Measurements from ENCODE around the gene ZNF214.
"Not testable (repeated sequence)": the region's sequence is repeated elsewhere in the genome, so short reads cannot be mapped to it uniquely, and the experiment has no call there.

The ZNF214 gene

GRCh38 chr11:7016011-7016410 lies 4.1 kb downstream of the ZNF214 start:
- H3K4me1 ChIP-seq (ENCODE audit: insufficient read depth, low read length): no peaks in the 10 kb centered on the region
- no peaks in the 10 kb centered on the region for H3K9me3 ChIP-seq (ENCODE audit: control insufficient read depth, insufficient read depth, low read length)
- H3K36me3 ChIP-seq (ENCODE audit: insufficient read depth, low read length): no peaks in the 10 kb centered on the region
- H3K9ac ChIP-seq (ENCODE audit: low read depth, low read length): no peak overlapping the region

GRCh38 chr11:7014118-7014517 lies 6.0 kb downstream of the ZNF214 start:
- H3K4me1 ChIP-seq (ENCODE audit: insufficient read depth, low read length): no peaks in the 10 kb centered on the region
- no peak overlapping the region for H3K9ac ChIP-seq (ENCODE audit: low read depth, low read length)
- H3K9me3 ChIP-seq (ENCODE audit: control insufficient read depth, insufficient read depth, low read length): no peaks in the 10 kb centered on the region
- no peaks in the 10 kb centered on the region for H3K36me3 ChIP-seq (ENCODE audit: insufficient read depth, low read length)

GRCh38 chr11:7004482-7004881 lies 15.7 kb downstream of the ZNF214 start:
- no peak overlapping the region for H3K9ac ChIP-seq (ENCODE audit: low read depth, low read length)
- H3K9me3 ChIP-seq (ENCODE audit: control insufficient read depth, insufficient read depth, low read length): no peaks in the 10 kb centered on the region
- no peaks in the 10 kb centered on the region for H3K4me1 ChIP-seq (ENCODE audit: insufficient read depth, low read length)
- no peaks in the 10 kb centered on the region; the same call in 1 of the 2 replicates for H3K36me3 ChIP-seq (ENCODE audit: insufficient read depth, low read length)

- Histone ChIP-seq H3K36me3 (ENCODE audit: insufficient read depth, low read length) (no peaks in the 10 kb centered on the region; the same call in 1 of the 2 replicates), H3K9ac (ENCODE audit: low read depth, low read length) (no peak overlapping the region), H3K9me3 (ENCODE audit: control insufficient read depth, insufficient read depth, low read length) (no peaks in the 10 kb centered on the region), H3K4me1 (ENCODE audit: insufficient read depth, low read length) (no peaks in the 10 kb centered on the region)
These were observed 24.4 kb downstream of the ZNF214 start for GRCh38 chr11:6995703-6996102.

- Histone ChIP-seq H3K9ac (ENCODE audit: low read depth, low read length) (no peak overlapping the region), H3K36me3 (ENCODE audit: insufficient read depth, low read length) (no peaks in the 10 kb centered on the region), H3K9me3 (ENCODE audit: control insufficient read depth, insufficient read depth, low read length) (no peaks in the 10 kb centered on the region), H3K4me1 (ENCODE audit: insufficient read depth, low read length) (no peaks in the 10 kb centered on the region)
These were observed 27.4 kb downstream of the ZNF214 start for GRCh38 chr11:6992457-6993417.

GRCh38 chr11:6992026-6992425 lies 28.1 kb downstream of the ZNF214 start:
- no peaks in the 10 kb centered on the region for H3K36me3 ChIP-seq (ENCODE audit: insufficient read depth, low read length)
- no peaks in the 10 kb centered on the region for H3K4me1 ChIP-seq (ENCODE audit: insufficient read depth, low read length)
- H3K9ac ChIP-seq (ENCODE audit: low read depth, low read length): no peak overlapping the region
- H3K9me3 ChIP-seq (ENCODE audit: control insufficient read depth, insufficient read depth, low read length): no peaks in the 10 kb centered on the region

- no peaks in the 10 kb centered on the region for H3K9me3 ChIP-seq (ENCODE audit: control insufficient read depth, insufficient read depth, low read length)
- H3K9ac ChIP-seq (ENCODE audit: low read depth, low read length): no peak overlapping the region
- H3K36me3 ChIP-seq (ENCODE audit: insufficient read depth, low read length): no peaks in the 10 kb centered on the region
- H3K4me1 ChIP-seq (ENCODE audit: insufficient read depth, low read length): no peaks in the 10 kb centered on the region
These were observed 28.9 kb downstream of the ZNF214 start for GRCh38 chr11:6991227-6991626.

GRCh38 chr11:6988506-6988905 lies 31.6 kb downstream of the ZNF214 start:
- H3K36me3 ChIP-seq (ENCODE audit: insufficient read depth, low read length): no peaks in the 10 kb centered on the region
- no peaks in the 10 kb centered on the region for H3K9me3 ChIP-seq (ENCODE audit: control insufficient read depth, insufficient read depth, low read length)
- no peaks in the 10 kb centered on the region for H3K4me1 ChIP-seq (ENCODE audit: insufficient read depth, low read length)
- no peak overlapping the region for H3K9ac ChIP-seq (ENCODE audit: low read depth, low read length)

GRCh38 chr11:6986487-6986886 lies 33.7 kb downstream of the ZNF214 start:
- H3K9me3 ChIP-seq (ENCODE audit: control insufficient read depth, insufficient read depth, low read length): no peaks in the 10 kb centered on the region
- H3K4me1 ChIP-seq (ENCODE audit: insufficient read depth, low read length): no peaks in the 10 kb centered on the region
- no peak overlapping the region for H3K9ac ChIP-seq (ENCODE audit: low read depth, low read length)
- H3K36me3 ChIP-seq (ENCODE audit: insufficient read depth, low read length): no peaks in the 10 kb centered on the region

- Histone ChIP-seq H3K9me3 (ENCODE audit: control insufficient read depth, insufficient read depth, low read length) (no peaks in the 10 kb centered on the region), H3K4me1 (ENCODE audit: insufficient read depth, low read length) (no peaks in the 10 kb centered on the region), H3K36me3 (ENCODE audit: insufficient read depth, low read length) (no peaks in the 10 kb centered on the region), H3K9ac (ENCODE audit: low read depth, low read length) (no peak overlapping the region)
These were observed 40.8 kb downstream of the ZNF214 start for GRCh38 chr11:6979365-6979764.

- not testable (repeated sequence) for H3K36me3 ChIP-seq (ENCODE audit: insufficient read depth, low read length); H3K4me1 ChIP-seq (ENCODE audit: insufficient read depth, low read length); H3K9ac ChIP-seq (ENCODE audit: low read depth, low read length); H3K9me3 ChIP-seq (ENCODE audit: control insufficient read depth, insufficient read depth, low read length)
These were observed 50.3 kb downstream of the ZNF214 start for GRCh38 chr11:6969854-6970253.

GRCh38 chr11:6968816-6969215 lies 51.3 kb downstream of the ZNF214 start:
- H3K36me3 ChIP-seq (ENCODE audit: insufficient read depth, low read length): no peaks in the 10 kb centered on the region
- H3K9ac ChIP-seq (ENCODE audit: low read depth, low read length): no peak overlapping the region
- H3K9me3 ChIP-seq (ENCODE audit: control insufficient read depth, insufficient read depth, low read length): no peaks in the 10 kb centered on the region
- H3K4me1 ChIP-seq (ENCODE audit: insufficient read depth, low read length): no peaks in the 10 kb centered on the region

GRCh38 chr11:6962673-6963072 lies 57.5 kb downstream of the ZNF214 start:
- Histone ChIP-seq H3K36me3 (ENCODE audit: insufficient read depth, low read length) (no peaks in the 10 kb centered on the region; the same call in 1 of the 2 replicates), H3K9me3 (ENCODE audit: control insufficient read depth, insufficient read depth, low read length) (no peaks in the 10 kb centered on the region), H3K4me1 (ENCODE audit: insufficient read depth, low read length) (no peaks in the 10 kb centered on the region), H3K9ac (ENCODE audit: low read depth, low read length) (no peak overlapping the region)

- no peaks in the 10 kb centered on the region for H3K9me3 ChIP-seq (ENCODE audit: control insufficient read depth, insufficient read depth, low read length)
- H3K4me1 ChIP-seq (ENCODE audit: insufficient read depth, low read length): no peaks in the 10 kb centered on the region
- H3K9ac ChIP-seq (ENCODE audit: low read depth, low read length): no peak overlapping the region
- H3K36me3 ChIP-seq (ENCODE audit: insufficient read depth, low read length): no peaks in the 10 kb centered on the region; the same call in 1 of the 2 replicates
These were observed 58.0 kb downstream of the ZNF214 start for GRCh38 chr11:6962141-6962540.

- H3K36me3 ChIP-seq (ENCODE audit: insufficient read depth, low read length); H3K9me3 ChIP-seq (ENCODE audit: control insufficient read depth, insufficient read depth, low read length); H3K4me1 ChIP-seq (ENCODE audit: insufficient read depth, low read length); H3K9ac ChIP-seq (ENCODE audit: low read depth, low read length): not testable (repeated sequence)
These were observed 65.9 kb downstream of the ZNF214 start for GRCh38 chr11:6954248-6954647.
